Measurements from ENCODE around the gene C4orf50.

DNA sequence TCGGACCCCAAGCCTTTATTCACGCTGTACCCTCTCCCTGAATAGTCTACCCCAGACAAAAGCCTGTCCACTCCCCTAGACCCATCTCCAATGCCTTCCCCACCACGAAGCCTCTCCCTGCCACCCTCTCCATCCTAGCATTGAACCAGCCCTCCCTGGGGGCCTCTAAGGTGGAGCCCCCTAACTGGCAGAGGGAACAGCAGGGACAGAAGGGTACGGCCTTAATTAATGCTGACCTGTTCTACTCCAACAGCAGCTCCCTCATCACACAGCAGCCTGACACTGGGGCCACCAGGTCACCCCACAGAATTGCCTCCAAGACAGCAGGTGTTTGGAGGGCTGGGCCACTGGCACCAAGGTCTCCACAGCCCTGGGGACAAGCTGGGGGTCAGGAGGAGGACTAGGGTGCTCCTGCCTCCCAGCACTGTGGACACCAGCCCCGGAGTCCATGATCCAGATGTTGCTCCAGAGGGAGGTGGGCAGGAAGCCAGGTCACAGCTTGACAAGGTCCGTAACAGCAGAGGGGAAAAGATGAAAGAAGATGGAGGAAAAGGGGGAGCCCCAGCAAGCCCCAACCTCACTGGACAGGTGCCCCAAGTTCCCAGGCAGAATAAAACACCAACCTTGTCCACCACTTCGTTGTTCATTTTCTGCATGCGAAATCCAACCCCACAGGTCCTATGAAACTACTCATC is 129.1 kb downstream of the C4orf50 start:
- TF ChIP-seq GATA2 (IDR thresholded peaks at IDR 0.05; ENCODE audit: low read depth, low read length) = no peak
- no peak for TF ChIP-seq GATA3 (IDR thresholded peaks at IDR 0.05; ENCODE audit: low read depth, low read length)
